NCI-H2107 treated with DMSO at 0.1 percent for 48 hours (cell line): Measurements from ENCODE around the gene ALOX12B.
"Not testable (repeated sequence)": the region's sequence is repeated elsewhere in the genome, so short reads cannot be mapped to it uniquely, and the experiment has no call there.

ENCODE experiments used
- DNase-seq: peaks from one replicate; lab custom pipeline; 2025; ENCODE audit not compliant: unreplicated experiment; lab: John Stamatoyannopoulos, UW

ALOX12B gene

GRCh38 chr17:8118769-8119580 is 31.5 kb upstream of the ALOX12B start:
- peak; percentile 58 for DNase-seq

DNA sequence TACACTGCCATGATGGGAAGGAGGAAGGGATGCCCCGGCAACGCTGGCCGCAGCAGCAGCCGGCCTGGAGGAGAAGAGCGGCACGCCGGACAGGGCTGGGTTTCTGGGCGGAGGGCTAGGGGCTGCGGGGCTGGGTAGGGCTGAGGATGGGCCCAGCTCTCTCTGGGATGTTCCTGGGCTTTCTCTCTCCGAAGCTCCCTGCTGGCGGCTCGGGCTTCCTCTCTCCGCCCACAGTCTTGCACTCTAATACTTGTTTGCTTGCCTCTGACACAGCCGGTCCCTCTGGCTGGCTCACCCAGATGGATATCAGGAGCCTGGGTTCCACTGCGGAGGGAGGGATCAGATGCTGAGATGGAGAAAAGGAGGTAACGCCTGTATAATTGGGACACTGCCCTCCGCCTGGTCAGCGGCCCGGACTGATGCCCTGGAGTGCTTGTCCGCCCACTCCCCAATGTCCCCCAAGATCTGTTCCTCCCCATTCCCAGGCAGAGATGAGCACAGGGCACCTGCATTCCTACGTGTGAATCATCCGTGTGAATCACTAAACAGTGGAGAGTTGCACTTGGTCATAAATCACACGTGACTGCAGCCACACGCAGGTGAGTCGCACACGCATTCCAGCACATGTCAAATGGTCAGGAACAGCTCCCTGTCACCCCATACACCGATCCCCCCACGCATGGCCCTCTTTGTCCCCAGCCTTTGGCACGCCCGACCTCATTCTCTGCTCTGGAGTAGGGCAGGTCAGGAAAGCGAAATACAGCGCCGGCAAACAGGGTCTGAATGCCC is 30.7 kb upstream of the ALOX12B start, which contains the start of gene ALOXE3:
TSS of gene ALOXE3 (minus strand) at position 535 of the 789 bp plus-strand sequence. CDS start at position 11, 524 bp downstream.
- no peak for DNase-seq

- DNase-seq, result no peak
Measured at GRCh38 chr17:8117367-8117979, 30.0 kb upstream of the ALOX12B start.

GRCh38 chr17:8116776-8117175 is 29.3 kb upstream of the ALOX12B start:
- DNase-seq, result no peak

DNA sequence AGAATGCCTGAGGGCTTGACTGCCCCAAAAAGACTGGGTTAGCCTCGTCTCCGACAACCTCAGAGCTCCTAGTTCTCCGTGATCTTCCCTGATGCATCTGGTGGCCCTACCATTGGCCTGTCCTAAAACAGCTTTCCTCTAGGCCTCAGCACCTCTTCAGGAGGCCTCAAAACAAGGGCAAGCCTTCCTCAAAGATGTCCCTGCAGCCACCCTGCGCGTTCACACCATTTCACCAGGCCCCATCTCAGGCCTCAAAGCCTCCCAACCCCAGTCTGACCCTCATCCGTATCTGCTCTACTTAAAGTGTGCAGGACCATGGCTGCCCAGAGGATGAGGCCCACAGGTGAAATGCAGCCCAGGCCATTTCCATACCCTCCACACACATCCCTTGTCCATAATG is 23.4 kb upstream of the ALOX12B start:
- DNase-seq, result no peak

- no peak for DNase-seq
Measured at GRCh38 chr17:8110456-8110804, 22.9 kb upstream of the ALOX12B start.

DNA sequence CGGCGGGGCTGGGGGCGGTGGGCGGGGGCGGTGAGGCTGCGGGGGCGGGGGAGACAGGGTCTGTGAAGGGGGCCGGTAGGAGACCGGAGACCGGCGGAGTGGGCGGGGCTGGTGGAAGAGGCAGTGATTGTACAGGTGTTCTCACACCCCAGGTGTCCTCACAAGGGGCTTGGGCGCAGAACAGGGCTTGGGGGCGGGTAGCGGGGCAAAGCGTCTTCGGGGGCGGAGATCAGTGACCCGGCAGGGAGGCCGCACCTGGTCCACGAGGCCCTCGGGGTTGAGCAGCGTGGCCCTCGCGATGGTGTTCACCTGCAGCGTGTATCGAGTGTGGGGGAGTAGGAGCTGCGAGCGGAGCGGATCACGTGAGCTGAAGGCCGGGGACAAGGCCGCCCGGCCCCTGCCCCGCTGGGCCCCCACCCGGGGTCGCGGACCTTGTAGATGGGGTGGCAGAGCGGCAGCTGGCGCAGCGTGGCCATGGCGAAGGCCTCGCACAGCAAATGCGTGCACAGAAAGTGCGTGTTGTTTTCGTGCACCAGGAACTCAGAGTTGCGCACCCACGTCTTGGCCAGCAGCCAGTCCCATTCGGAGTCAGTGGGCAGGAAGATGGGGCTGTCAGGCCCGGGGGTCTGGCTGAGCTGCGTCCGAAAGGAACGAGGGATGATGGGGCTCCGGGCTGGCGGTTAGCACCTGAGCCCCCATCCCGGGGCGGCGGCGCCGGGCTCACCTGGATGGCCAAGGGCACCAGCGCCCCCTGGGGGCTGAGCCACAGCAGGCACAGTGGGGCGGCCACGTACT is 22.3 kb upstream of the ALOX12B start:
- no peak for DNase-seq

DNA sequence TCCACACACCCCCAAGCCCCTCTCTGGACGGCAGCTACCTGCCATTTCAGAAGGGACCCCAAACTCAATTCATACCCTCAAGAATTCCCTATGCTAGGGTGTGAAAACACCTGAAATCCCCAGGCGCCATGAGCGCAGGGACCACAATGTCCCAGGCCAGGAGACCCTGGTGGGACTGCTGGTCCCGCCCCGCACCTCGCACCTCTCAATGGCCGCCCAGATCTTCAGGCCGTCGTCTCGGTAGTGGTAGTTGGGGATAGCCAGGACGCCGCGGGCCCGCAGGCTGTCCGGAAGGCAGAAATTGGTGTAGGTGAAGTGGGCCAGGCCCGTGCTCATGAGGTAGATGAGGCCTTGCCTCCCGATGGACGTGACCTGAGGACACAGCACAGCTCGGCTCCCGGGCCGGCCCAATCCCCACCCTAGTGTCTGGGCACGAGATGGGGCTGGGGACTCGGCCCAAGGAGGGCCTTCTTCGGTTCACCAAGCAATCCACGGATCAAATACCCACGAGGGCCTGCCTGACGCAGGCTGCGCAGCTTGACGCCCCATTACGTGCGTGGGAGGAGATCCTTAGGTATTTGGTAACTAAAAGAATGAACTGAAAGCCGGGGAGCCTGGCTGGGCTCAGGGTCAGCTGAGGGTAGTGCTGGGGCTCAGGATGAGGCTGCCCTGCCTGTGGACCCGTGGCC is 21.6 kb upstream of the ALOX12B start:
- DNase-seq, result no peak

DNA sequence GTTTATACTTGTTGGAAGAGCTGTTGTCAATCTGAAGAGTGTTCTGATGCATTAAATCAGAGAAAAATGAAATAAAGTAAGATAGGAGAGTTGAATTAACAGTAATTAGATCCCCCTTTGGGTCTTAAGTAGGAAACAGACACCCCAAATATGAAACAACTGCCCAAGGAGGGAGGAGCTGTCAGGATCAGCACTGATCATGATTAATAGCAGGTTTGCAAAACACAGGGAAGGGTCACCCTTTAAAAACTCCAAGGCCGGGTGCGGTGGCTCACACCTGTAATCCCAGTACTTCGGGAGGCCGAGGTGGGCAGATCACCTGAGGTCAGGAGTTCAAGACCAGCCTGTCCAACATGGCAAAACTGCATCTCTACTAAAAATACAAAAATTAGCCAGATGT is 19.5 kb upstream of the ALOX12B start:
- not testable (repeated sequence) for DNase-seq

- no peak for DNase-seq
Measured at GRCh38 chr17:8105957-8106398, 18.5 kb upstream of the ALOX12B start.

DNA sequence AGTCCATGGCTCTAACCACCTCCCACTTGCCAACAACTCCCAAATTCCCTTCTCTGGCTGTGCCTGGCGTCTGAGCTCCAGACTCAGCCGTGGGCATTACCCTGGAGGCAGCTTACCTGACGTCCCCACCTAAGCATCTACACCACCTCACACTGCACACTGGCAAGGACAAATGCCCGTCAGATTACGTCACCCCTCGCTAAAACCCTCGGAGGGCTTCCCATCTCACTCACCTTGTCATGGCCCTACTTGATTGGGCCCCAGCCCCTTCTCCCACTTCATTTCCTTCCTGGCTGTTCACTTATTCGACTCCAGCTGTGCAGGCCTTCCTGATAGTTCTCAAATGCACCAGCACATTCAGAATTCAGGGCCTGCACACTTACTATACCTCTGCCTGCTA is 17.4 kb upstream of the ALOX12B start:
- no peak for DNase-seq

DNA sequence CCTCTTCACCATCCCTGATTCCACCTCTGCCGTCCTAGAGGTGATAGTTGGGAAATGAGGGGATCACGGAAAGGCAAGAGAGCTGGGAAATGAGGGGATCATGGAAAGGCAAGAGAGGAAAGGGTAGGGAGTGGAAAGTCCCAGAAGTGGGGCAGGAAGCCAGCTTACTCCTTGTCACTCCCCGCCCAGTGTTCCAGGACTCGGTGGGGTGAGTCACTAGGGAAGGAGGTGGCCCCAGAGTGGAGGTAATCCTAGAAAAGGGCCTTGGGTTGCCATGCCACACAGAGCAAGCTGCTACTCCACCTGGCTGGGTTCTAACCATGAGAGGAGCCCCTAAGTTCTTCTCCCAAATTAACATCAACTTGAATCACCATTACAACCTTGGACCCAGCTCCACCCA is 16.0 kb upstream of the ALOX12B start:
- DNase-seq, result no peak

DNA sequence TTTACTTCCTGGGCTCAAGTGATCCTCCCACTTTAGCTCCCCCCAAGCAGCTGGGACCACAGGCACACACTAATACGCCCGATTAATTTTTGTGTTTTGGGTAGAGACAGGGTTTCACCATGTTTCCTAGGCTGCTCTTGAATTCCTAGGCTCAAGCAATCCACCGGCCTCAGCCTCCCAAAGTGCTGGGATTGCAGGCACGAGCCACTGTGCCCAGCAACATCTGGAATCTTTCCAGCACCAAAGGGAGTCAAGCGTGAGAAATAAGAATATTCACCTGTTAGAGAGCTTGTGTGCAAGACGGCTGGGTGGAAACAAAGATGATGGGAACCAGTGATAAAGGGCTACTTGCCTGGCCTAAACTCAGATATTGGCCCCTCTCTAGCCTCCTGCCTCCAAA is 14.2 kb upstream of the ALOX12B start:
- DNase-seq, result no peak

DNA sequence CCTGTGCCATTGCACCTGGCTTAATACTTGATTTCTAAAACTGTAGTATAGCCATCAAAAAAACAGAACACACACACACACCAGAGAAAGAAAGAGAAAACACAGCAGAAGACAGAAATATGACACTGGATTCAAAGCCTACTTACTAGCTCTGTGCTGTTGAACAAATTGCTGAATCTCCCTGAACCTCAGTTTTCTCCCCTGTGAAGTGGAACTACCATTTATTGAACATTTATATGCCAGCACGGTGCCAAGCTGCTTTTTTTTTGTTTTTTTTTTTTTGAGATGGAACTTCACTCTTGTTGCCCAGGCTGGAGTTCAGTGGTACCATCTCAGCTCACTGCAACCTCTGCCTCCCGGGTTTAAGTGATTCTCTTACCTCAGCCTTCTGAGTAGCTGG is 13.2 kb upstream of the ALOX12B start:
- no peak for DNase-seq

DNA sequence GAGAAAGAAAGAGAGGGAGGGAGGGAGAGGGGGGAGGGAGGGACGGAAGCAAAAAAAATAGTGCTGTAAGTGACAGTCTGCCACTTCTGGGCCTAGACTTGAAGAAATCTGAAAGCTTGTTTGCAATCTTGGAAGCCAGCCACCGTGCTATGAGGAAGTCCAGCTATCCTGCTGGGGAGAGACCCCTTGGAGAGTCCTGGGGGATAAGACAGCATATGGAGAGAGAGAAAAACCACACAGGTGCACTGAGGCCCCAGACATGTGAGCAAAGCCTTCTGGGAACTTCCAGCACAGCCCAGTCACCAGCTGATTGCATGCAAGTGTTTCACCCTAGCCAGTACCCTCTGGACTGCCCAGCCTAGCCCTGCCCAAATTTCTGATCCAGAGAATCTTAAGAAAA is 12.6 kb upstream of the ALOX12B start:
- no peak for DNase-seq

DNA sequence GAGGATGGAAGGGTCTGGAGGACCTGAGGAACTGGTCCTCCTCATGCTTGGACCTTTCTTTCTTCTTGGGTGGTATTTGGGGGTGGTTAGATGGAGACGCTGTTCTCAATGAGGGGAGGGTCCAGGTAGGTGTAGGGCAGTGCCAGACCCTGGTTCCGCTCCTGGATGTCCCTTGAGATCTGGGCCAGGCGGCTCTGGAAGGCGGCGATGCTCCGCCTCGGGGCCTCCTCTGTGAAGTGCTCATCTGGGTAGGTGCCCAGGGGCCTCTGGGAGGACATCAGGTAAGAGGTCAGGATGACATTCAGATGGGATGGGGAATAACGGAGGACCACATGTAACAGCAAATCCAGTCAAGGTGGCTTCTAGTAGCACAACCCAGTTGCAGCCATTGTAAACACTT is 9.0 kb upstream of the ALOX12B start:
- no peak for DNase-seq

DNA sequence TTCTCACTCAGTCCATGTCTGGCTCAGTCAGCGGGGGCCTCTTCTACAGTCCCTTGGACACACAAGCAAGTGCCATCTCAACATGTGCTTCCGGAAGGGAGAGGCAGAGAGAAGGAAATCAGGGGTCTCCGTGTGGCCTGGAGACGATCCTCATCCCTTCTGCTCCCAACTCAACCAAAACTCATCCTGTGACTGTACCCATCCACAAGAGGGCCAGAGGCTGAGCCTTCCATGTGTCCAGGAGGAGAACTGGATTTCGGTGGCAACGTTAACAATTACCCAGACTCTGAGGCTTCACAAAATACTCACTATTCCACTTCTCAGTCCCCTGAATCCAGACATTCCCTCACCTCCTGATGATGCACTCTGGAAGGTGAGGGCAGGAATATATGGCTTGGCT is 7.8 kb upstream of the ALOX12B start:
- DNase-seq, result no peak

DNA sequence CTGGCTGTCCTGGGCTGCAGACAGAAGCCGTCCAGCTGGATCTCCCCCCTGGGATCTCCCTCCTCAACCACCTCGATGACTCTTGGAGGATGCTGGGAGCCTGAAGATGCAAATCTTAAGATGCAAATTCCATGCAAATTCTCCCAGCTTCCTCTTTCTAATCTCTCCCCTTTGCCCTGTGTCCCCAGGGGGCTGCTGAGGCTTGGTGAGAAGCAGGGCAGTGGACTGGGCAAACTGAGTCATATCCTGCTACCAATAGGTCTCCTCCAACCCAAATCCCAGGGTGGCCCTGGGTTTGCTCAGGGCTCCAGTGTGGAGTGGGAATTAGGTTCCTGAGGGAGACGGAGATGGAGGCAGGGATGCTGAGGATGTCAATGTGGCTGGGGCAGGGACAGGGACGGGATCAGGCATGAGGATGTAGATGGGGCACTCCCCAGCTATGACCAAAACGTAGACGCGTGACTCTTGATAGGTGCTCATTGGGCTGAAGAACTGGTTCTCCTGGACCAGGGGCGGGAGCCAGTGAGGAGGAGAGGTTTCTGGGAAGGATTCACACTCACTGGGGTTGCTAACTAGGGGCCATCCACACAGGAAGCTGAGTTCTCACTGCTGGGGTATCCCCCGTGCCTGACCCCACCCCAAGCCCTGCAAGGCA is 3.6 kb upstream of the ALOX12B start:
- DNase-seq, result no peak

DNA sequence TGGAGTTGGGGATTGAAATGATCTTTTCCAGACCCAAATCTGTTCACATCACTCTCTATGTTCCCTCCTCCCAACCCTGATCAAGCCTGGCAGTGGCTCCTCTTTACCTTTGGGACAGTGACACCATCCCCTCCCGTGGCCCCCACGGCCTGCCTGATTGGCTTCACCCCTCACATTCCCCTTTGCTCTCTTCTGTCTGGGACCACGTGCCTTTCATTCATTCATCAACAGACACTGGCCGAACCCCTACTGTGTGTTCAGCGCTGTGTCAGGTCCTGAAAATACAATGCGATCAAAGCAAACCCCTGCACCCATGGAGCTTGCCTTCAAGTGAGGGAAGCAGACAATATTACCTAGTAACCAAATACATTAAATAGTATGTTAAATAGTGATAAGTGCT is 2.2 kb upstream of the ALOX12B start:
- no peak for DNase-seq

DNA sequence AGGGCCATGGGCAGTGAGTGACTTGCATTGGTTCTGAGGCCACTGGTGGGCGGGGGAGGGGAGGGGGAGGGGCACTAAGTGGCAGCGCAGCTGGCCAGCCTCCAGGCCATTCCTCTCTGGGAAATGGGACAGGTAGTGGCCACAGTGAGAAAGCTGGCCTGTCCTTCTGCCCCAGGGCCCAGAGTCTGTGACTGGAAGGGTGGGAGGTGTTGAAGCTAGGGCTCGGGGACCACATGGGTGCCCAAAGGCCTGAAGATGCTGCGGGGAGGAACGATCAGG is 375 bp upstream of the ALOX12B start:
- no peak for DNase-seq
